Thoracic aorta (tissue), 2 donors: ENCODE data around the gene CTRB1. TPM values are rescaled to one million over a fixed set of nuclear protein-coding genes. Genes with fewer than 3 reads are reported as not detected.
A peak's percentile ranks its signal among the peaks of the same experiment; 100 is the strongest.
"Not testable (repeated sequence)": the region's sequence is repeated elsewhere in the genome, so short reads cannot be mapped to it uniquely, and the experiment has no call there.

Experiments used
- ATAC-seq: fragments of 150-250 bp; one replicate; pipeline ENCODE4 v1.8.0; 2017; ENCODE audit warnings: low read depth; ENCODE audit not compliant: insufficient number of reproducible peaks, low FRiP score
- DNase-seq: peaks from one replicate; pipeline ENCODE4 v3.0.0-alpha.2; 2020; ENCODE audit warnings: low spot score
- H3K27ac ChIP-seq, 2 donors: fragments of 200-600 bp; sonication (generic); 1 replicate in 1 of 2; 2 replicates in 1 of 2; pipeline ENCODE4 v1.5.1; 2016; ENCODE audit warnings: mild to moderate bottlenecking in 2 of 2, moderate library complexity in 2 of 2
- H3K27me3 ChIP-seq: fragments of 200-600 bp; sonication (generic); replicated peaks from 2 replicates; pipeline ENCODE4 v1.6.0; 2016; ENCODE audit warnings: mild to moderate bottlenecking; ENCODE audit not compliant: insufficient read depth
- H3K36me3 ChIP-seq: fragments of 200-600 bp; sonication (generic); one replicate; pipeline ENCODE4 v1.5.1; 2016
- H3K4me1 ChIP-seq, 2 donors: fragments of 200-600 bp; sonication (generic); 1 replicate in 1 of 2; 2 replicates in 1 of 2; pipeline versions ENCODE4 v1.5.1 to v1.6.0; 2016; ENCODE audit warnings: low read depth in 2 of 2, mild to moderate bottlenecking in 1 of 2; ENCODE audit not compliant: control insufficient read depth in 1 of 2
- H3K4me3 ChIP-seq: fragments of 200-600 bp; sonication (generic); 2 replicates; pipeline ENCODE4 v1.5.1; 2016; ENCODE audit warnings: mild to moderate bottlenecking
- H3K9me3 ChIP-seq: fragments of 200-600 bp; sonication (generic); 2 replicates; pipeline ENCODE4 v1.5.1; 2016
- total RNA-seq, 2 donors: library from RNA; depleted of rRNA; stranded (reverse); fragments of >200 nt; gene quantifications; one replicate each; pipeline versions ENCODE4 v1.1.0 to v1.2.3, GENCODE V29; 2016
- TF ChIP-seq, protein P1 (sequence below): fragments of 200-600 bp; sonication (generic); IDR thresholded peaks from one replicate; pipeline ENCODE4 v1.5.1; 2019; ENCODE audit warnings: antibody characterized with exemption

CTRB1 gene
- total RNA-seq, 2 donors from 2014 or later = 4.9 to 9.3 TPM

DNA sequence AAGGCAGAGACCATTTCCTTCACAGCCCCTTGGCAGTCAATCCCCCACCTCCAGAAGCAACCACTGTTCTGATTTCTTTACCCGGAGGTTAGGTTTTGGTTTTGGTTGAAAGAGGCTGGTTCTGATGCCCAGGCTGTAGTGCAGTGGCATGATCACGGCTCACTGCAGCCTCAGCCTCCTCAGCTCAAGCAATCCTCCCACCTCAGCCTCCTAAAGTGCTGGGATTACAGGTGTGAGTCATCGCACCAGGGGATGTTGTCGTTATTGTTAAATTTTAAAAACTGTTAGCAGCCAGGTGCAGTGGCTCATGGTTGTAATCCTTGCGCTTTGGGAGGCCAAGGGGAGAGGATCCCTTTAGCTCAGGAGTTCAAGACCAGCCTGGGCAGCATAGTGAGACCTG lies 8.8 kb upstream of the CTRB1 start:
- H3K36me3 ChIP-seq = no peaks in the 10 kb centered on the region
- H3K27me3 ChIP-seq = no peaks in the 10 kb centered on the region
- H3K4me1 ChIP-seq = no peaks in the 10 kb centered on the region
- ATAC-seq = no peak
- no peak for DNase-seq
- H3K4me3 ChIP-seq = no peak overlapping the region
- H3K27ac ChIP-seq = no peak overlapping the region
- no peaks in the 10 kb centered on the region for H3K9me3 ChIP-seq
- TF ChIP-seq, protein P1, sequence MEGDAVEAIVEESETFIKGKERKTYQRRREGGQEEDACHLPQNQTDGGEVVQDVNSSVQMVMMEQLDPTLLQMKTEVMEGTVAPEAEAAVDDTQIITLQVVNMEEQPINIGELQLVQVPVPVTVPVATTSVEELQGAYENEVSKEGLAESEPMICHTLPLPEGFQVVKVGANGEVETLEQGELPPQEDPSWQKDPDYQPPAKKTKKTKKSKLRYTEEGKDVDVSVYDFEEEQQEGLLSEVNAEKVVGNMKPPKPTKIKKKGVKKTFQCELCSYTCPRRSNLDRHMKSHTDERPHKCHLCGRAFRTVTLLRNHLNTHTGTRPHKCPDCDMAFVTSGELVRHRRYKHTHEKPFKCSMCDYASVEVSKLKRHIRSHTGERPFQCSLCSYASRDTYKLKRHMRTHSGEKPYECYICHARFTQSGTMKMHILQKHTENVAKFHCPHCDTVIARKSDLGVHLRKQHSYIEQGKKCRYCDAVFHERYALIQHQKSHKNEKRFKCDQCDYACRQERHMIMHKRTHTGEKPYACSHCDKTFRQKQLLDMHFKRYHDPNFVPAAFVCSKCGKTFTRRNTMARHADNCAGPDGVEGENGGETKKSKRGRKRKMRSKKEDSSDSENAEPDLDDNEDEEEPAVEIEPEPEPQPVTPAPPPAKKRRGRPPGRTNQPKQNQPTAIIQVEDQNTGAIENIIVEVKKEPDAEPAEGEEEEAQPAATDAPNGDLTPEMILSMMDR = no peak

DNA sequence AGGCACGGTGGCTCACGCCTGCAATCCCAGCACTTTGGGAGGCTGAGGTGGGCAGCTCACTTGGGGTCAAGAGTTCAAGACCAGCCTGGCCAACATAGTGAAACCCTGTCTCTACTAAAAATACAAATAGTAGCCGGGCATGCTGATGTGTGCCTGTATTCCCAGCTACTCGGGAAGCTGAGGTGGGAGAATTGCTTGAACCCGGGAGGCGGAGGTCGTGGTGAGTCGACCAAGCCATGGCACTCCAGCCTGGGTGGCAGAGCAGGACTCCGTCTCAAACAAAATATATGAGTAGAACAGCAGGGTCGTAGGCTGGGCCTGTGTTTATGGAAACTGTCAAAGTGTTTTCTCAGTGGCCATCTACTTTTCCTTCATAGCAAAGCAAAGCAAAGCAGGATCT lies 7.5 kb upstream of the CTRB1 start:
- not testable (repeated sequence) for H3K36me3 ChIP-seq, H3K9me3 ChIP-seq, ATAC-seq, H3K4me1 ChIP-seq, H3K4me3 ChIP-seq, H3K27ac ChIP-seq, DNase-seq, H3K27me3 ChIP-seq

DNA sequence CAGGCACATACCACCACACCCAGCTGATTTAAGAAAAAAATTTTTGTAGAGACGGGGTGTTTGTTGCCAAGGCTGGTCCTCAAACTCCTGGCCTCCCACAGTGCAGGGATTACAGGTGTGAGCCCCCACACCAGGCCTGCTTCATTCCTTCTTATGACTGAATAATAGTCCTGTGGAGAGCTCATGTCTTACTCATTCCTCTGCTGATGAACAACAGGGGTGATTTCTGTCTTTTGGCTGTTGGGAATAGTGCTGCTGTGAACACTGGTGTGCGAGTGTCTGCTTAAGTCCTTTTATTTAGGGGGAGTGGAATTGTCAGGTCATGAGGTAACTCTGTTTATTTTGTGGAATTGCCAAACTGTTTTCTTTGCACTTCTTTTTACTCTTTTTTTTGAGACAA lies 2.7 kb upstream of the CTRB1 start:
- peaks cover 0 to 14% of the 10 kb centered on the region in 2 donors for H3K4me1 ChIP-seq
- no peak for ATAC-seq
- no peaks in the 10 kb centered on the region for H3K27me3 ChIP-seq
- no peak overlapping the region for H3K4me3 ChIP-seq
- no peaks in the 10 kb centered on the region for H3K36me3 ChIP-seq
- H3K27ac ChIP-seq = peak overlapping the region in 1 of 2 donors; percentile 49
- no peaks in the 10 kb centered on the region for H3K9me3 ChIP-seq
- TF ChIP-seq, protein P1 = no peak
- DNase-seq = no peak

DNA sequence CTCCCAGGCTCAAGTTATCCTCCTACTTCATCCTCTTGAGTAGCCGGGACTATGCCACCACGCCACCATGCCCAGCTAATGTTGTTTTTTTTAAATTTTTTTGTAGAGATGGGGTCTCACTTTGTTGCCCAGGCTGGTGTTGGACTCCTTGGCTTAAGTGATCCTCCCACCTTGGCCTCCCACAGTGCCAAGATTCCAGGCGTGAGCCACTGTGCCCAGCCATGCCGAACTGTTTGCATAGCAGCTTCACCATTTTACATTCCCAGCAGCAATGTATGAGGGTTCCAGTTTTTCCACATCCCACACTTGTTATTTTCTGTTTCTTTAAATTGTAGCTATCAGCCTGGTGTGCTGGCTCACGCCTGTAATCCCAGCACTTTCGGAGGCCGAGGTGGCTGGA lies 2.2 kb upstream of the CTRB1 start:
- H3K4me3 ChIP-seq = no peak overlapping the region
- H3K36me3 ChIP-seq = no peaks in the 10 kb centered on the region
- TF ChIP-seq, protein P1 = no peak
- H3K9me3 ChIP-seq = no peaks in the 10 kb centered on the region
- ATAC-seq (no peak), DNase-seq (no peak)
- no peaks in the 10 kb centered on the region for H3K27me3 ChIP-seq
- H3K27ac ChIP-seq = peak overlapping the region in 1 of 2 donors; percentile 49
- H3K4me1 ChIP-seq = peaks cover 0 to 14% of the 10 kb centered on the region in 2 donors

DNA sequence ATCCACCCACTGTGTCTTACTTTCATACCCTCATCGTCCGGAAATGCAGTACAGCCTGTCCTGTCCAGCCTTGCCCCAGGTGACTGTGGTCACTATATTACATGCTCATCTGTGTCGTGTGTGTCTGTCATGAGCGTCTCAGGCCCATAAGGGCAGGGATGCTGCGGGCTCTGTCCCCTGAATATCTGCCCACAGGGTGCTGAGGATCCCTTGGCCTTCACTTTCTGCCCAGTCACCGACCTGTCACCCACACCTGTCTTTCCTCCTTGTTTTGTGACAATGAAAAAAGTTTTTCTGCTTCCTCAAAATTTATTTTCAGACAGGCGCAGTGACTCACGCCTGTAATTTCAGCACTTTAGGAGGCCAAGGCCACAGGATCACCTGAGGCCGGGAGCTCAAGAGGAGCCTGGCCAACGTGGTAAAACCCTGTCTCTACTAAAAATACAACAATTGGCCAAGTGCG lies 1.4 kb upstream of the CTRB1 start:
- H3K4me1 ChIP-seq = peaks cover 0 to 19% of the 10 kb centered on the region in 2 donors
- H3K9me3 ChIP-seq = no peaks in the 10 kb centered on the region
- H3K27me3 ChIP-seq = no peaks in the 10 kb centered on the region
- TF ChIP-seq, protein P1 = no peak
- no peak overlapping the region for H3K4me3 ChIP-seq
- H3K36me3 ChIP-seq = no peaks in the 10 kb centered on the region
- H3K27ac ChIP-seq = no peak overlapping the region
- DNase-seq (no peak), ATAC-seq (no peak)

DNA sequence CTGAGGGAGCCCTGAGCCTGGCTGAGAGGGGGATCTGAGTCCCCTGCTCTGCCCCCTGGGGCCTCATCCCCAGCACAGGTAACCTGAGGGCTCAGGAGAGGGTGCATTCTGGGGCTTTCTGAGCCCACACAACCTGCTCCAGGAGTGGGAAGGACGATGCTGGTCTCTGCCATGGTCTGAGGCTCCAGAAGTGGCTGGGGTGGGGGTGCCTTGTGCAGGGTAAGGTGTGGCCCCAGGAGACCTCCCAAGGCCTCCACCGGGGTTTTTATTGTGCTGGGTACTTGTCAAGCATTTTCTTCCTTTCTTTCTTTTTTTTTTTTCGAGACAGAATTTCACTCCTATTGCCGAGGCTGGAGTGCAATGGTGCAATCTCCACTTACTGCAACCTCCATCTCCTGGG lies 300 bp downstream of the CTRB1 start:
- Histone ChIP-seq H3K36me3 (no peaks in the 10 kb centered on the region), H3K9me3 (no peaks in the 10 kb centered on the region), H3K27me3 (no peaks in the 10 kb centered on the region), H3K4me1 (peaks cover 0 to 20% of the 10 kb centered on the region in 2 donors), H3K27ac (no peak overlapping the region), H3K4me3 (no peak overlapping the region)
- no peak for DNase-seq
- ATAC-seq = no peak
- TF ChIP-seq, protein P1 = no peak
